NCI-H1048 (cell line): ENCODE measurements around the gene GOLT1A.

ENCODE experiments used
- DNase-seq: peaks from one replicate; lab custom pipeline; 2025; lab: John Stamatoyannopoulos, UW

Gene GOLT1A

GRCh38 chr1:204155881-204156280, 57.9 kb downstream of the GOLT1A start:
- DNase-seq = no peak

- DNase-seq = no peak
Measured at GRCh38 chr1:204154568-204155255, 59.1 kb downstream of the GOLT1A start.

- no peak for DNase-seq
Measured at GRCh38 chr1:204153667-204154066, 60.1 kb downstream of the GOLT1A start.

GRCh38 chr1:204152310-204153044, 61.3 kb downstream of the GOLT1A start:
- no peak for DNase-seq

- DNase-seq = peak; percentile 46
Measured at GRCh38 chr1:204151552-204152309, 62.1 kb downstream of the GOLT1A start, which contains the start of gene ETNK2. Gene ETNK2 (minus strand): TSS chr1:204152044. CDS start chr1:204151852, 192 bp downstream.

- no peak for DNase-seq
Measured at GRCh38 chr1:204150702-204151551, 62.9 kb downstream of the GOLT1A start.

GRCh38 chr1:204149635-204150565, 63.9 kb downstream of the GOLT1A start:
- DNase-seq = no peak

GRCh38 chr1:204149107-204149506, 64.7 kb downstream of the GOLT1A start:
- DNase-seq = no peak
